ENCODE results near the gene ZC3H12D.

DNA sequence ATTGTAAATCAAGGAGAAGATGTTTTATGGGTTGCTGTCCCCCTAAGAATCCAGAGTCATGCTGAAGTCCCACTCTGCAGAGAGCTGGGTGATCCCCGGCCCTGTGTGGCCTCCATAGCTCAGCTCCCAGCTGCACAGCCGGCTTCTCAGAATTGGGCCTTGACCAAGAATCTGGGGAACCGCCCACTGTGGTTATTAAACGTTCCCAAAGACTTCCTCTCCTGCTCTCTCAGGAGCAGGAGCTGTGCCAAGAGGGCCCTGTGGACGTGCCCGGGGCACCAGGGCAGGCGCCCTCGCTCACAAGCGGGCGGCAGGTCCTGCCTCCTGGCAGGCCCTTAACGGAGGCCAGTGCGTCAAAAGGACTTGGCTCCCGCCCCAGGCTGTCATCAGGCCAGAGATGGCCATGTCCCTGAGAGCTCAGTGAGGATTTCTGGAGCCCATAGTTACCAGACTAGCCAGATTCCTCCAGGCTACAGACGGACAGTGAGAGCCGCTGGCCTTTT lies 30.4 kb downstream of the ZC3H12D start:
- TF ChIP-seq POLR2A (IDR thresholded peaks at IDR 0.05): no peak
- TF ChIP-seq, protein P1, sequence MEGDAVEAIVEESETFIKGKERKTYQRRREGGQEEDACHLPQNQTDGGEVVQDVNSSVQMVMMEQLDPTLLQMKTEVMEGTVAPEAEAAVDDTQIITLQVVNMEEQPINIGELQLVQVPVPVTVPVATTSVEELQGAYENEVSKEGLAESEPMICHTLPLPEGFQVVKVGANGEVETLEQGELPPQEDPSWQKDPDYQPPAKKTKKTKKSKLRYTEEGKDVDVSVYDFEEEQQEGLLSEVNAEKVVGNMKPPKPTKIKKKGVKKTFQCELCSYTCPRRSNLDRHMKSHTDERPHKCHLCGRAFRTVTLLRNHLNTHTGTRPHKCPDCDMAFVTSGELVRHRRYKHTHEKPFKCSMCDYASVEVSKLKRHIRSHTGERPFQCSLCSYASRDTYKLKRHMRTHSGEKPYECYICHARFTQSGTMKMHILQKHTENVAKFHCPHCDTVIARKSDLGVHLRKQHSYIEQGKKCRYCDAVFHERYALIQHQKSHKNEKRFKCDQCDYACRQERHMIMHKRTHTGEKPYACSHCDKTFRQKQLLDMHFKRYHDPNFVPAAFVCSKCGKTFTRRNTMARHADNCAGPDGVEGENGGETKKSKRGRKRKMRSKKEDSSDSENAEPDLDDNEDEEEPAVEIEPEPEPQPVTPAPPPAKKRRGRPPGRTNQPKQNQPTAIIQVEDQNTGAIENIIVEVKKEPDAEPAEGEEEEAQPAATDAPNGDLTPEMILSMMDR (IDR thresholded peaks at IDR 0.05): no peak
